Measurements from ENCODE around the gene STPG2. TPM values are rescaled to one million over a fixed set of nuclear protein-coding genes. Genes with fewer than 3 reads are reported as not detected.

The STPG2 gene
- total RNA-seq, 2 donors from 2014 or later = 0.19 TPM; not detected in 1

DNA sequence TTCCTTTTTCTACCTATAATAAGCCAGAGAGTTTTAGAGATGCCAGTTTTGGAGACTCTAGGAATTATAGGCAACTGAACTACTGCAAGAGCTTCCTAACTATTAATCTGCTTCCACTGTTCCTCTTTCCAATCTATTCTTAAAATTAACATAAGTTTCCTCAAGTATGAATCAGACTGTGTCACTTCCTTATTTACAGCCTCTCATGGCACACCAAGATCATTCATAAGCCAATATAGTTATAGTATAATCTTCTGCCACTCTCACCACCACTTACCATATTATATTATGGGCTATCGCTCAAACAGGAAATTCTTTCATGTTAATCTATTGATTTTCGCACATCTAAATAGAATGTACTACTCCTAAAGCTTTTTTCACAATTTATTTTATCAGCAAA is 383.5 kb downstream of the STPG2 start:
- intact Hi-C loops (cut with DNase I) = no loop called here

DNA sequence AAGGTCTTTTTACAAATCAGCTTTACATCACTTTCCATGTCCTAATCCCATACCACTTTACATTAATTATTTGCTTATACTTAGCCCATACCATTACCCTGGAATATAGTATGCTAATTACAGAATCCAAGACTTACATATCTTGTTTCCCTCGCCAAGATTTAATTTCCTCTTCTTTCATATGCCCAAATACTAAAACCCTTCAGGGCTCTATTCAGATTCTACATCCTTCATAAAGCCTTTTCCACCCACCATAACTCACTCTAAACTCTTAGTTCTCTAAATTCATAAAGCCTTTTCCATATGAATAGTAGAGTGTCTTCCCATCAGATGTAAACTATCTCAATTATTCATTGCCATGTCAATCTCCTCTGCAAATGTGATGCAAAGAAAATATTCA is 390.7 kb downstream of the STPG2 start:
- Histone ChIP-seq H3K9me3 (no peaks in the 10 kb centered on the region), H3K36me3 (no peaks in the 10 kb centered on the region), H3K4me1 (no peaks in the 10 kb centered on the region), H3K27ac (no peak overlapping the region), H3K27me3 (no peaks in the 10 kb centered on the region), H3K4me3 (no peak overlapping the region), H3K9ac (ENCODE audit: low read depth in 2 of 2, low read length in 2 of 2) (no peak overlapping the region)
- TF ChIP-seq, protein P1, sequence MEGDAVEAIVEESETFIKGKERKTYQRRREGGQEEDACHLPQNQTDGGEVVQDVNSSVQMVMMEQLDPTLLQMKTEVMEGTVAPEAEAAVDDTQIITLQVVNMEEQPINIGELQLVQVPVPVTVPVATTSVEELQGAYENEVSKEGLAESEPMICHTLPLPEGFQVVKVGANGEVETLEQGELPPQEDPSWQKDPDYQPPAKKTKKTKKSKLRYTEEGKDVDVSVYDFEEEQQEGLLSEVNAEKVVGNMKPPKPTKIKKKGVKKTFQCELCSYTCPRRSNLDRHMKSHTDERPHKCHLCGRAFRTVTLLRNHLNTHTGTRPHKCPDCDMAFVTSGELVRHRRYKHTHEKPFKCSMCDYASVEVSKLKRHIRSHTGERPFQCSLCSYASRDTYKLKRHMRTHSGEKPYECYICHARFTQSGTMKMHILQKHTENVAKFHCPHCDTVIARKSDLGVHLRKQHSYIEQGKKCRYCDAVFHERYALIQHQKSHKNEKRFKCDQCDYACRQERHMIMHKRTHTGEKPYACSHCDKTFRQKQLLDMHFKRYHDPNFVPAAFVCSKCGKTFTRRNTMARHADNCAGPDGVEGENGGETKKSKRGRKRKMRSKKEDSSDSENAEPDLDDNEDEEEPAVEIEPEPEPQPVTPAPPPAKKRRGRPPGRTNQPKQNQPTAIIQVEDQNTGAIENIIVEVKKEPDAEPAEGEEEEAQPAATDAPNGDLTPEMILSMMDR (IDR thresholded peaks at IDR 0.05) = no peak
- intact Hi-C loops (cut with DNase I) = no loop called here
- no peak for DNase-seq

More for the DNA sequence above, 383.5 kb downstream of the STPG2 start:
- no peak overlapping the region for H3K9ac ChIP-seq (ENCODE audit: low read depth in 2 of 2, low read length in 2 of 2)
- H3K4me1 ChIP-seq = no peaks in the 10 kb centered on the region
- TF ChIP-seq, protein P1 (IDR thresholded peaks at IDR 0.05) = no peak
- H3K36me3 ChIP-seq = no peaks in the 10 kb centered on the region
- DNase-seq = no peak
- H3K9me3 ChIP-seq = no peaks in the 10 kb centered on the region
- H3K4me3 ChIP-seq = no peak overlapping the region
- H3K27ac ChIP-seq = no peak overlapping the region
- H3K27me3 ChIP-seq = no peaks in the 10 kb centered on the region

DNA sequence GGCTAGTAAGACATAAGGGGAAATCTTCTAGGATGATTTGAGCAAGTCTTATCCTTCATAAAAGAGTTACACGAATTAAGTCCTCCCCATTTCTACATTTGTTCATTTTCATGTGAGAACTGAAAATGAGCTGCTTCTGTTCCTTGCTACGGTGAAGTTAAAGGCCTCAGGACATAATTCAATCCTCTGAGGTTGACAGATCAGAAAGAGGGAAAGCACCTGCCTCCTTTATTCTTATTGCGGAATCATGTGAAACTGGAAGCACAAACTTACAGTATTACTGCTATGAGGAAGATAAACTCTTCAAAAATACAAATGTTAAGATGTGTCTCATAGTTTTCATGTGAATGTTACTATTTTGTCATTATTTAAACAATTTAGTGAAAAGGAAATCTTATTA is 395.3 kb downstream of the STPG2 start:
- Histone ChIP-seq H3K27ac (no peak overlapping the region), H3K4me3 (no peak overlapping the region), H3K27me3 (no peaks in the 10 kb centered on the region), H3K4me1 (no peaks in the 10 kb centered on the region), H3K9me3 (no peaks in the 10 kb centered on the region), H3K9ac (ENCODE audit: low read depth in 2 of 2, low read length in 2 of 2) (no peak overlapping the region), H3K36me3 (no peaks in the 10 kb centered on the region)
- DNase-seq = no peak
- intact Hi-C loops (cut with DNase I) = no loop called here
- TF ChIP-seq, protein P1 (IDR thresholded peaks at IDR 0.05) = no peak

DNA sequence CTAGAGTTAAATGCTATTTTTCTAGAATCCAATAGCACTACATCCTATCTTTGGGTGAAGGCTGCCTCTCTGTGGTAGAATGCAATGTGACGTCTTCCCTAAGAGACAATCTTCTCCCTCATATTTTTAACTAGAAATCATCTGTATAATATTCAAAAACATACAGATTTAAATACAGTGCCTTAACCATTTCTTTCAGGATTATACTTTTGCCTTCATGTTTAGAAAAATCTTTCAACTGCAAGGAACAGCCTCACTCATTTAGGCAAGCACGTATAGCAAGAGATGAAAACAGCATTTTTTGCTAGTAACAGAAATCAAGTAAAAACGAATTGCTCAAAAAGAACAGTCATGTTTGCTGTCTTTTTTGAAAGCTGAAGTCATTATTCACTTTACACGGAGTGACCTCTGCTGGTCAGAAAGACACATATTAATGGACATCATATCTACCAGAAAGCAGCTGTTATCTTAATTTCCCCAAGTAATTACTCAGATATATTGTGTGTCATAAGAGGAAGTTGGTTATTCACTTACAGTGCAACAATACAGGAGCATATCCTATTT is 422.3 kb downstream of the STPG2 start:
- Histone ChIP-seq H3K9ac (ENCODE audit: low read depth in 2 of 2, low read length in 2 of 2) (no peak overlapping the region), H3K4me1 (no peaks in the 10 kb centered on the region), H3K27ac (no peak overlapping the region), H3K9me3 (no peaks in the 10 kb centered on the region), H3K4me3 (no peak overlapping the region), H3K36me3 (no peaks in the 10 kb centered on the region), H3K27me3 (no peaks in the 10 kb centered on the region)
- intact Hi-C loops (cut with DNase I) = no loop called here
- DNase-seq = no peak
- TF ChIP-seq, protein P1 (IDR thresholded peaks at IDR 0.05) = no peak

DNA sequence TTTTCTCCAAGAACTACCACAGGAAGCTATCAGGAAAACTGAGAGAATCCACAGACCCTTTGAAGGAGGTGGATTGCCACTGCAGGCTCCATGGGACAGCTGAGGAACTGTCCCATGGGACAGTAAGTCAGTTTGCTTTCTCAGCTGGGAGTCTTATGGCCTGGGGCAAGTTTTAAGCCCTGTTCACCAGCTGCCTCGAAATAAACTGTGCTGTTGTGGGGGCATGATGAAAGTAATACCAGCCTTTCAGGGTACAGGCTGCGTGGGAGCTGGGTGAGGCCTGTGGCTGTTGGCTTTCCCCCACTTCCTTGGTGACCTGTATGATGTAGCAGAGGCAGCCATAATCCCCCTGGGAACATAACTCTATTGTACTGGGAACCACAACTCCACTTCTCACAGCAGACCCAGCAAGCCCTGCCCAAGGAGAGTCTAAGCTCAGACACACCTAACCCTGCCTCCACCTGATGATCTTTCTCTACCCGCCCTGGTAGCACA is 452.1 kb downstream of the STPG2 start:
- H3K27me3 ChIP-seq = no peaks in the 10 kb centered on the region
- TF ChIP-seq, protein P1 (IDR thresholded peaks at IDR 0.05) = no peak
- H3K36me3 ChIP-seq = no peaks in the 10 kb centered on the region
- intact Hi-C loops (cut with DNase I) = no loop called here
- DNase-seq = no peak
- no peaks in the 10 kb centered on the region for H3K9me3 ChIP-seq
- H3K9ac ChIP-seq (ENCODE audit: low read depth in 2 of 2, low read length in 2 of 2) = no peak overlapping the region
- H3K4me1 ChIP-seq = no peaks in the 10 kb centered on the region
- no peak overlapping the region for H3K4me3 ChIP-seq
- H3K27ac ChIP-seq = no peak overlapping the region
